Measurements from ENCODE around the gene PRRC2B.
A peak's percentile ranks its signal among the peaks of the same experiment; 100 is the strongest.

Gene PRRC2B

GRCh38 chr9:131410044-131410491, 16.2 kb downstream of the PRRC2B start:
- no peak for DNase-seq

- DNase-seq: no peak
Observed at GRCh38 chr9:131411719-131412681, 18.1 kb downstream of the PRRC2B start.

DNA sequence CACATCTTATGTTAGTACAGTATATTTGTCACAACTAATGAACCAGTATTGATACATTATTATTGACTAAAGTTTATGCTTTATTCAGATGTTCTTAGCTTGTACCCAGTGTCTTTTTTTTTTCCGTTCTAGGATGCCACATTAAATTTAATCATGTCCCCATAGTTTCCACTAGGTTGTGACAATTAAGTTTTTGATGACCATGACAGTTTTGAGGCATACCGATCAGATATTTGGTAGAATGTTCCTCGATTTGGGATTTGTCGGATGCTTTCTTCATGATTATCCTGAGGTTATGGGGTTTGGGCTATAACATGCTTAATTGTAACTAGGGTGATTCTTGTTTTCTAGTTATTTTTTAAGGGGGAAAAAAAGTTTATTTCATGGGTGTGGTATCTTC, 22.6 kb downstream of the PRRC2B start:
- no peak for DNase-seq

DNA sequence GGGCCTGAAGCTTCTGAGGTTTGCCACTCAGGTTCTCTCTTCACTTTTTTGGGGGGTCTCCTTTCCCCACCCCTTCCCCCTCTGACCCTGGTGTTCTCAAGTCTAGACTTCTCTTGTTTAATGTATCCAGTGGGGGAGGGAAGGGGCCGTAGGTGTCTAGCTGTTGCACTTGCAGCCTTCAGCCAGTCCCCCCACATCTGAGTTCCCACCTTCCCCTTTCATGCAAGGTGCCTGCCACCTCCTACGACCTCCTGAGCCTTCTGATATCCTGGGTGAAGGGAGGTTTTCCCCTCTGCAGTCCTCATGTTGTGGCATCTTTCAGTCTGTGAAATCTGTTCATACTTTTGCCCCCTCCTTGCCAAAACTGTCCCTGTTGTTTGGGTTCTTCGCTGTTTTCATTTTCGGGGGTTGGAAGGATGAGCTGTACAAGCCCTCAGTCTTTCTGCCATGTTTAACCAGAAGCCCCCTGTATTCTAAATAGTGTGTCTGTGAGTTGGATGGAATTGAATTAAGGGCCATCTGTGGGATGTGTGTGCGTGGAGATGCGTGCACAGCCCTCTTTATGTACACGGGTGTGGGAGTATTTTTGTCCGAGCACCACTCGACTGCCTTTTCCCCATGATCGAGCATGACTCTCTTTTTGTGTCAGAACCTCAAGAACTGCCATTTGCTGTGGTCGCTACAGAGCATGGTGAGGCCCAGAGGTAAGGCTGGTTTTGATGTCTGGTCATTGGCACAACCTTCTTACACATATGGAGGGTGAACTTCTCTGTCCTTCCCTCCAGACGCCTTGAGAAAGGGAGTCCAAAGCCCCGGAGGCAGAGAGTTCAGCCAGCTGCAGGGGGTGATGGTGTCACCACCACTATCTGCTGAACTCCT, 23.6 kb downstream of the PRRC2B start:
- DNase-seq: no peak

DNA sequence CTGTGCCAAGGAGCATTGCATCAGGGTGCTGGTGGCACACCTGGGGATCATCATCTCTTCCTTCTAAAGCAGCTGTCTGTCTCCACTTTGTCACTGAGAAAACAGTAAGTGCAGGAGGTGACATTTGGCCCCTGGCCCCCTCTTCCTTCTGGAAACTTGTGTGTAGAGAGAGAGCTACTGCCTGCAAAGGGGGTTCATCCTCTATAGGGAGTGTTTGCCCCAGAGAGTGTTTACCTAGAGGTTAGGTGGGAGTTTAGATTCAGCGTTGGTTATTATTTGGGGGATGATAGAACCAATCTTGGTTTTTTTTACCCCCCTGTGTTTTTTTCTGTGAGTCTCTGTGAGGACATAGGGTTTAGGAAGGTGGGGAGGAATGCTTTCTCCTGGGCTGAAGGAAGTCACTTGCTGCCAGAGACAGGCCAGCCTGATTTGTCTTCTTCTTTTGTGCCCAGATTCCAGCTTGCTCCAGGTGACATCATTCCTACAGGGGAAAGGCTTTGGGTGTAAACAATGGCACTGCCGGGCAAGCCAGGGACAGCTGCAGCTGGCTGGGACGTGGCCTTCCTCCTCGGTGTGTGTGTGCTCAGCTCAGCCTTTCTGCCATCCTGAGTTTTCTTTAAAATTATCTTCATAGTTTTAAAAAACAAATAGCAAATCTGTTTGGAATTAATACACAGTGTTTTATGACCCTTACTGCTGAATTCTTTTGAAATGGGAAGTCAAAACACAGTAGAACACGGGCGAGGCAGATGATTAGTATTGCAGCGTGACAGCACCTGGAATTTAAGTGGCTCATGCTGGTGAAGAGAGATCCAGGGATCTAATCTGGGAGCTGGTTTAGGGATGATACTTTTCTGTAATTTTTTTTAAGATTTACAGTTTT, 24.5 kb downstream of the PRRC2B start:
- peak; percentile 67 for DNase-seq

DNA sequence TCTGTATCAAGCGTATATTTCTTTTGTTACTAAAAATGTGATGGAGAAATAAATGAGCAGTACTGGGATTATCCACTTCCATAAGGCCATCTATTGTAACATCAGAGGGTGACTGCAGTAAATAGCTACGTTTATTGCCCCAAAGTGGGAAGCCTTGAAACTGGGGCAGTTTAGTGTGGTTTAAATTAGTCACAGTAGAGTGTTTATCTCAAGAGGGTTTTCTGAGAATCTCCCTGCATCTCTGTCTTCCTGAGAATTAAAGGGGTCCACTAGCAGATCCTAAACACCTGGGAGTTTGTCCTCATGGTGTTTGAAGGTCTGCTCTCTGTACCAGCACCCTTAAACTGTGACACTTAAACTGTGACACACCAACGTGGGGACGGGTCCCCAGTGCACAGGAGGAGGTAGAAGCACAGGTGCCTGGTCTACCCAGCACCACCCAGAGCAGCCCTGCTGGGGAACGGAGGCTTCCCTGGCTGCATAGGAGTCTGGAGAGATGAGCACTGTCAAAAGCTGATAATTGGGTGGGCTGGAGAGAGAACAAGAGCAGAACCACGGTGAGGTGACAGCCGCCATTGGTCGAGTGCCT, 25.2 kb downstream of the PRRC2B start:
- no peak for DNase-seq

GRCh38 chr9:131419716-131420115, 25.8 kb downstream of the PRRC2B start:
- DNase-seq: no peak

- peak; percentile 88 for DNase-seq
Observed at GRCh38 chr9:131420980-131421624, 27.2 kb downstream of the PRRC2B start.

GRCh38 chr9:131421691-131422090, 27.8 kb downstream of the PRRC2B start:
- no peak for DNase-seq

- no peak for DNase-seq
Observed at GRCh38 chr9:131422241-131422792, 28.4 kb downstream of the PRRC2B start.

DNA sequence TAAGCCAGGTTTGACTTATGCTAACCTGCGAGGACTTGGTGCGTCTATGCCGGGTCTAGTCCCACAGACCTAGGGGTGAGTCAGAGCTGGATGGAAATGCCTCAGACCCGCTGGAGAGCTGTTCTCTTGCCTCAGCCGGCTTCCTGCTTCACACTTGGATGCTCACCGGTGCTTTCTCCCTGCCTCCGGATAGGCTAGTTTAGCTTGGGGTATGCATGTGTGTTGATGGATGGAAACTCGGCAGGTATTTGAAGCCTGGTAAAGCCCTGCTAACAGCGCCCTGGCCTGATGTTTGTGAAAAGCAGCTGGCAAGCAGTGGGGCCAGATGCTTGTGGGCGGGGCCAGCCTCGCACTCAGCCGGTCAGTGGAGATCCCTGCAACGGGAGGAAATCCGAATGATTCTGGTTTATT, 29.3 kb downstream of the PRRC2B start:
- DNase-seq: peak; percentile 95

DNA sequence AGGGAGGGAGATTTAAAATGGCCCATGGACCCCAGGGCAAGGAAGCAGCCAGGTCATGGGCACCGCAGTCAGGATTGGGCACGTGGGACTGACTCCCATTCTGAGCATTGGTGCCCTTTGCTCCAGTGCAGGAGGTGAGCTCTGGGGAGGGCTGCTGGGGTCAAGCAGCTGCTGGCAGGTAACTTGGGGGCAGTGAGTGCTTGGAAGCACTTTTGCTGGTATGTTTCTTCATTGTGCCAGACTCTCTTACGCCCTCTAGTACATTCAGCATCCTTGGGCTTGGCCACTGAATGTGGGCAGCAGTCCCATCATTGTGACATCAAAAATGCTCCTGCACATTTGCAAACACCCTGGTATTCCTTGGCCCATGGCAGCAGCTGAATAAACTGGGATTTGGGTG, 32.7 kb downstream of the PRRC2B start:
- DNase-seq: no peak

- no peak for DNase-seq
Observed at GRCh38 chr9:131429121-131430012, 35.5 kb downstream of the PRRC2B start.

DNA sequence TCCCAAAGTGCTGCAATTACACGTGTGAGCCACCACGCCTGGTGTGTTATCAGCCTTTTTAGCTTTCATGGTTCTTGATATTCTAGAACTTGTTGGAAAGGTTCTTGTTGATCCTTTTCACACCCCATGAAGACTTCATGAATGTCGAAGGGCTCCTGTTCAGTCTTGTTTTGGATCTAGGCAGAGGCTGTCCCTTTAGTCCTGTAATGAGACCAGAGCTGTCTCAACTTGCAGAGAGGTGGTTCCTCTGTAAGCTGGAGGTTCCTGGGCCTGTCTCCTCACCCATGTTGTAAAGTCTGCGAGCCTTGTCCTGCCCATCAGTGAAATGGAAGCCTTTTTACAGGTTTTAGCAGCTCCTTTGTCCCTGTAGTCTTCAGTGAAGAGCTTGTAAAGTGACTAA, 38.2 kb downstream of the PRRC2B start:
- DNase-seq: no peak

GRCh38 chr9:131432597-131433301, 38.9 kb downstream of the PRRC2B start:
- peak; percentile 86 for DNase-seq

GRCh38 chr9:131433302-131433854, 39.5 kb downstream of the PRRC2B start:
- no peak for DNase-seq

DNA sequence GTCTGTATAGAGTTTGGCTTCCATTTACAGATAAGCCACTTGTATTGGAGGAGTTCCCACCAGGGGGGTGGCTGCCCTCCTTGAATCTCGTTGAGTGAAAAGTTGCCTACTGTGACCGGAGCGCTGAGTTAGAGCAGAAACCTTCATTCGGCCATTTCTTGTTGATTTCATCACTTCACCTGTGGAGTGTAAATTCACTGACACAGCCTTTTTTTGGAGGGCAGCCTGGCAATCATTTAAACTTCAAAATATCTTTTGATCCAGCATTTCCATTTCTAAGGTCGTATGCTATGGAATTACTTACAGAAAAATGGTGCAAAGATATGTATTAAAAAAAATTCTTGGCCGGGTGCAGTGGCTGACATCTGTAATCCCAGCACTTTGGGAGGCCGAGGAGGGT, 40.8 kb downstream of the PRRC2B start:
- DNase-seq: no peak

DNA sequence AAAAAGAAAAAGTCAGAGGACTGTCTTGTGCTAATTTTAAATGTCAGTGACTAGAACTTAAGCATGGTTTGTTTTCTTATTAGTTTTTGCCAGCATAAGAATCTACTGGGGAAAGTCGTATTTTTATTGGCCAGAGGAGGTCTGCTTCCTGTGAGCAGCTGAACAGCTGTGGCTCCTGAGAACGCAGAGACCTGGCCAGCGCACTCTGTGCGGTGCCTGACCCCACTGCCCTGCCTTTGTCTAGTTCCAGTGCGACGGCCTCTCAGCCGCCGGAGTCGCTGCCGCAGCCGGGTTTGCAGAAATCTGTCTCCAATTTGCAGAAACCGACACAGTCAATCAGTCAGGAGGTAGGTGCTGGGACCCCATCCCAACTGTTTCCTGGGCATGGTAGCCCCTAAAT, 42.5 kb downstream of the PRRC2B start:
- DNase-seq: no peak

- no peak for DNase-seq
Observed at GRCh38 chr9:131436865-131437271, 43.0 kb downstream of the PRRC2B start.

Data from islet precursor cell (in vitro differentiated cells).